ENCODE results near the gene KIAA1958.
"Not testable (repeated sequence)": the region's sequence is repeated elsewhere in the genome, so short reads cannot be mapped to it uniquely, and the experiment has no call there.

KIAA1958 gene

DNA sequence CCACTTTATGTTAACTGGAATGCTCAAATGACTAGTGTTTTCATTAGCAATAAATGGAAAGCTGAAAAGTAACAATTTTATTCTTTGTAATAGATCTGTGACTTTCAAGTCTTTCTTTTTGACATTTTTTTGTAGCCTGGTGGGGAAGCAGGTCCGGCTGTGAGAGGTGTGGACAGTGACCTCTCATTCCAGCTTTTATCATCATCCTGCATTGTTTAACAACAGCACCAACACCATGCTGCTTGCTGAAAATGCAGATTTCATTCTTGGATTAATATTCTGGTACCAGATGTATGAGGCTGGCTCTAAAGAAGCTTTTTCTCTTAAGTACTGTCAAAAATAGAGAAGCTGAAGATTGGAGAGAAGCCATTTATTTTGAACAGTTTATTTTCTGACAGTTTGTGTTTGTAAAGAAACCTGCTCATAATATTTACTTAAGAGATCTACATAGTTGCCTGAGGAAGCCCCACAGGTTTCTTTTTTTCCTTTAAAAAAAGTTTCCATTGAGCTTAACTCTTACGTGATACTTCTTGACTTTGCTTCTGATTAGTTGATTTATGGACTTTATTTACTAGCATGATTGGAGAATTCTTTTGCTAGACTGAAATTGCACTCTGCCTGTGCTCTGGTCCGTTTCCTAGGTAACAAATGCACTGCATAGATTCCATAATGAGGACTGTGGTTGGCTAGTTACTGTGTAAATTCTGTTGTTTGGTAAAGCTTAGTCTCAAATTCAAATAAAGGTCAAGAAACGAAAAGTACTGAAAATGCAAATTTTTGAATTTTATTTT is 3.4 kb downstream of the KIAA1958 start:
- no peak for DNase-seq

- no peak for DNase-seq
Observed at GRCh38 chr9:112493393-112494137, 6.9 kb downstream of the KIAA1958 start.

DNA sequence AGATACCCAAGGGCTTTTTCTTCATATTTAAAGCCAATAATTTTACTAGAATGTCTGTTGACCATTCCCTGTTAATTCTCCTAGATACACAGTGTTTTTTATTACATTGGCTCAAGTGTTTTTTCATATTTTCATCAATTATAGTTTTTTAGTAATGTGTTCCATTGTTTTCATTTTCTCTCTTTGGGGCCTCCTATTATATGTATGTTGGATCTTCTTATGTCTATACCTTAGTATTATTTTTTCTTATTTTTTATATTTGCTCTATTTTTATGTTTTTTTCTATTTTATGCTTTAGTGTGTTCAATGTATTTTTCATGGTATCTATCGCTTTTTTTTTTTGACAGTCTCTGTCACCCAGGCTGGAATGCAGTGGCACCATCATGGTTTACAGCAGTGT is 7.5 kb downstream of the KIAA1958 start:
- DNase-seq = no peak

DNA sequence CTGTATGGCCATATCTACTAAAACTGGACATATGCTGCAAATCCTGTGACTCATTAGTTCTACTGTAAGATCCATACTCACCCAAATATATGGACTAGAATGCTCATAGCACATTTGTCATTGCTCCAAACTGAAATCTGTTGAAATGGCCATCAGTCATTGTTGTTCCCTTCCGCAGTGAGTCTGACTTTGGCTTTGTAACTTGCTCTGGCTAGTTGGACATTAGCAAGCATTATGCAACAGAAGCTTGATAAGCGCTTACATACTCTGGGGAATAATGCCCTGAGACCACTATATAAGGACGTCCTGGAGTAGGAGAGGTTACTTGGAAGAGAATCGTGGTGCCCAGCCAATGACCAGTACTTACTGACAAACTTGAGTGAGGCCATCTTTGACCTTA is 9.0 kb downstream of the KIAA1958 start:
- DNase-seq = no peak

GRCh38 chr9:112496074-112496722 is 9.6 kb downstream of the KIAA1958 start:
- DNase-seq = no peak

- no peak for DNase-seq
Observed at GRCh38 chr9:112500842-112501241, 14.2 kb downstream of the KIAA1958 start.

DNA sequence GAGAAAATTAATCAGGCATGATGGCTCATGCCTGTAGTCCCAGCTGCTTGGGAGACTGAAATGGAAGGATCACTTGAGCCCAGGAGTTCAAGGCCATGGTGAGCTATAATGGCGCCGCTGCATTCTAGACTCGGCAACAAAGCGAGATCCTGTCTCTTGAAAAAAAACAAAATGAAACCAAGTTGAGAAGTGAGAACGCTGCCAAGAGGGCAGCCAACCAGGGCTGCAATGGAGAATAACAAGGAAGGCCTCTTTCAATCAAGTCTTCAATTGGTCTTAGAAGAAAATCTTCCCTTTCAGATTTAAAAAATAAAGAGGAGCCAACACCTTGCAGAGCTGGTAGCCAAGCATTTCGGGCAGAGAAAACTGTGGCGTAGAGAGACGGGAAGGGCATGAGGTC is 14.7 kb downstream of the KIAA1958 start:
- no peak for DNase-seq

GRCh38 chr9:112502175-112502946 is 15.7 kb downstream of the KIAA1958 start:
- DNase-seq = no peak

DNA sequence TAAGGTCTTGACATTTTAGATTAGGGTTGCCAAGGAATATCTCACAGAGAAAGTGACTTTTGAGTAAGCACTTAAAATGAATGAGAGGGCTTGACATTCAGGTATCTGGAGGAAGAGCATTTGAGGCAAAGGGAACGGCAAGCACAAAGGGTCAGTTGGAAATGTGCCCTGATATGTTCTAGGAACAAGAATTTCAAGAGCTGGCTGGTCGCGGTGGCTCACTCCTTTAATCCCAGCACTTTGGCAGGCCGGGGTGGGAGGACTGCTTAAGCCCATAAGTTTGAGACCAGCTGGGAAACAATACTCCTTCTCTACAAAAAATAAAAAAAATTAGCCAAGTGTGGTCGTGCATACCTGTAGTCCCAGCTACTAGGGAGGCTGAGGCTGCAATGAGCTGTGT is 16.5 kb downstream of the KIAA1958 start:
- no peak for DNase-seq

DNA sequence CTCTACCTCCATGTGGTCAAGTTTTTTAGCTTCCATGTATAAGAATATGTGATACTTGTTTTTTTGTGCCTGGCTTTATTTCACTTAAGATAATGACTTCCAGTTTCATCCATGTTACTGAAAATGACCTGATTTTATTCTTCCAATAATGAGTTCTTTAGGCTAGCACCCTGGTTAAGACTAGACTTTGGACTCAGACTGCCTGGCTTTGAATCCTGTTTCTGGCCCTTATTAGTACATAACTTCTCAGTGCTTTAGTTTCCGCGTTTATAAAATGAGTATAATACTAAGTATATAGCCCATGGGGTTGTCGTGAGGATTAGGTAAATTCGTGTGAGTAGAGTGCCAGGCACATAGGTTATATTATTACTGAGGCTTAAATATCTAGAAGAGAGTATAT is 18.5 kb downstream of the KIAA1958 start:
- DNase-seq = no peak

GRCh38 chr9:112505607-112506006 is 19.0 kb downstream of the KIAA1958 start:
- DNase-seq = no peak

- DNase-seq = no peak
Observed at GRCh38 chr9:112506571-112506970, 19.9 kb downstream of the KIAA1958 start.

- DNase-seq = no peak
Observed at GRCh38 chr9:112507001-112507680, 20.5 kb downstream of the KIAA1958 start.

- no peak for DNase-seq
Observed at GRCh38 chr9:112508377-112508776, 21.8 kb downstream of the KIAA1958 start.

DNA sequence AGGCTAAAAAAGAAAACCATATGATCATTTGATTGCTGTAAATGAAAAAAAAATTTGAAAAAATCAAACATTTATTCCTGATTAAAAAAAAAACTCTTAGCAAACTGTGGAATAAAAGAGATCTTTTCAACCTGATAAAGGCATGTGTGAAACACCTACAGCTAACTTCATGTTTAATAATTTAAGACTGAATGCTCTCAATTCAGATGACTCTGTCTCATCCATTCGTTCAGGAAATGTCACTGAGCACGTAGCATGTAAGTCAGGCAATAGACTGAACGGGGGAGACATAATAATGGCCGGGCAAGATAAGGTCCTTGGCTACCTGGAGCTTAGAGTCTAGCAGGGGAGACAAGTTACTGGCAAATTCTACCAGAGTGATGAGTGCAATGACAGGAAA is 25.8 kb downstream of the KIAA1958 start:
- not testable (repeated sequence) for DNase-seq

GRCh38 chr9:112516769-112517168 is 30.1 kb downstream of the KIAA1958 start:
- no peak for DNase-seq

DNA sequence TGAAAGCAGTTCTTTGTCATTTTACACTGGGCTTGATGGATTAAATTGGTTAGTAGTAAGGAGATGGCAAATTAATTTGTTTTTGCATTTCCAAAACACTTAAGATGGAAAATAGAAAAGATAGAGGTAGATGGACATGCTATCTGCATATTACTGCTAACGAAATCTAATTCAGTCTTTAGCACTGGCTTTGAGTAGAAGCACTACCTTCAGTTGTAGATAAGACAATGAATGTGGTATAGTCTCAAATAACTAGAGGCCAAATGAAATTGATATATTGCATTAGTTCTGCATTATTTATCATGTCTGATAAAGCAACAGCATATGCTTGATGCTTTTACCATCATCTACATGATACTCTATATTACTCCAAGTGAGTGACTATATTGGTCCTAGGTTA is 33.4 kb downstream of the KIAA1958 start:
- DNase-seq = no peak

DNA sequence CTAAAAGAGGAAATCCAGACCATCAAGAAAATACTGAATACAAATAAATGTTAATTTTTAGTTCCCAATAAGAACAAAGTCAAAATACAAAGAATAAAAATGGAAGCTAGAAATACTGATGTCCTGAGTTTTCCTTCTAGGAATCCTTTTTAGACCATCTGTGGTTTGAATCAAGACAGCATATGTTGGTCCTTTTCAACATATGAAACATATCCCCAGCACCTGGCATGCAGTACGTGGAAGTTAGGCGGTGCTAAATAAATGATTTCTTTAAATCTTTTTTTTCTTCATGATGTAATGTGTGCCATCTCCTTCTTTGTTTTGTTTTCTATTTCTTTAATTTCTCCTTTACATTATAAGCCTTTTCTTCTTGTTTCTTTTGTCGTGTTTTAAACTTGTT is 34.0 kb downstream of the KIAA1958 start:
- DNase-seq = no peak

GRCh38 chr9:112526973-112527372 is 40.3 kb downstream of the KIAA1958 start:
- DNase-seq = no peak

- DNase-seq = no peak
Observed at GRCh38 chr9:112527959-112528358, 41.3 kb downstream of the KIAA1958 start.

DNA sequence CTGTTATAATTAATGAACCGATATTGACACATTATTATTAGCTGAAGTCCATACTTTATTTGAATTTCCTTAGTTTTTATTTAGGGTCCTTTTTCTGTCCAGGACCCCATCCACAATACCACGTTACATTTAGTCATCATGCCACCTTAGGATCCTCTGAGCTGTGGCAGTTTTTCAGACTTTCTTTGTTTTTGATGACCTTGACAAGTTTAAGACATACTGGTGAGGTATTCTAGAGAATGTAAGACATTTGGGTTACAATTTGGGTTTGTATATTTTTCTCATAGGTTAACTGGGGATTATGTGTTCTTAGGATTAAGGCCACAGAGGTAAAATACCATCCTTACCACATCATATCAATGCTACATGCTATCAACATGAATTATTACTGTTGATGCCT is 42.7 kb downstream of the KIAA1958 start:
- DNase-seq = no peak

DNA sequence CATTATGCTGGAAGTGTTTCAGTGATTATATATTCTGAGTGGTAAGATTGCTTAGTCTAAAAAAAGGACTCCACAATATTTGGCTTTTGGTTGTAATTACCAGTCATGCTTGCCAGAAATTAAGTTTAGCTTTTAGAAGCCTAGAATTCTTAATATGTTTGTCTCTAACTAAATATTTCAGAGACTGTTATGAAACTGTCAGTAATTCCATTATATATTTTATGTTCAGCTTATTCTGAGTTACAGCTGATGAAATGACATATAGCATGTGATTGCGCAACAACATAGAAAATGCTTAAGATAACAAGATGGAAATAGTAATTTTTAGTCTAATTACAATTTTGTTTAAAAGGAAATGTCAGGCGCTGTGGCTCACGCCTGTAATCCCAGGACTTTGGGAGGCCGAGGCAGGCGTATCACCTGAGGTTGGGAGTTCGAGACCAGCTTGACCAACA is 44.2 kb downstream of the KIAA1958 start:
- DNase-seq = no peak
